Parathyroid adenoma (tissue), 2 donors: ENCODE data around the gene LETM1.

Experiments
- H2AFZ ChIP-seq: fragments of 300-600 bp; sonication (generic); one replicate; pipeline ENCODE4 v1.7.0; 2017; ENCODE audit warnings: antibody characterized with exemption, mild to moderate bottlenecking
- H3K27ac ChIP-seq: fragments of 300-600 bp; sonication (generic); one replicate; pipeline ENCODE4 v1.7.0; 2017
- H3K27me3 ChIP-seq: fragments of 300-600 bp; sonication (generic); one replicate; pipeline ENCODE4 v1.7.0; 2017; ENCODE audit warnings: low read length; ENCODE audit not compliant: control insufficient read depth, insufficient read depth
- H3K36me3 ChIP-seq: fragments of 300-600 bp; sonication (generic); one replicate; pipeline ENCODE4 v1.7.0; 2017; ENCODE audit warnings: low read length; ENCODE audit not compliant: control insufficient read depth, insufficient read depth
- H3K4me1 ChIP-seq: fragments of 300-600 bp; sonication (generic); one replicate; pipeline ENCODE4 v1.7.0; 2017; ENCODE audit warnings: control low read depth
- H3K4me2 ChIP-seq: fragments of 300-600 bp; sonication (generic); one replicate; pipeline ENCODE4 v1.7.0; 2017; ENCODE audit warnings: low read length
- H3K4me3 ChIP-seq: fragments of 300-600 bp; sonication (generic); one replicate; pipeline ENCODE4 v1.7.0; 2017; ENCODE audit warnings: low read depth, low read length
- H3K79me2 ChIP-seq: fragments of 300-600 bp; sonication (generic); one replicate; pipeline ENCODE4 v1.7.0; 2017; ENCODE audit warnings: control low read depth
- H3K9ac ChIP-seq: fragments of 300-600 bp; sonication (generic); one replicate; pipeline ENCODE4 v1.7.0; 2017; ENCODE audit warnings: mild to moderate bottlenecking
- H3K9me3 ChIP-seq: fragments of 300-600 bp; sonication (generic); one replicate; pipeline ENCODE4 v1.7.0; 2017; ENCODE audit warnings: low read length; ENCODE audit not compliant: control insufficient read depth
- CTCF ChIP-seq: fragments of 300-600 bp; sonication (generic); IDR thresholded peaks from one replicate; pipeline ENCODE4 v1.7.0; 2017; ENCODE audit warnings: antibody characterized with exemption, mild to moderate bottlenecking
- donor health status: primary hyperparathyroidism.

LETM1 gene

GRCh38 chr4:1896658-1896991 is 40.7 kb upstream of the LETM1 start:
- H3K4me3 ChIP-seq = no peak overlapping the region
- H2AFZ ChIP-seq = no peak overlapping the region
- TF ChIP-seq CTCF = no peak
- no peak overlapping the region for H3K4me2 ChIP-seq
- H3K79me2 ChIP-seq = peaks cover 13% of the 10 kb centered on the region
- no peaks in the 10 kb centered on the region for H3K36me3 ChIP-seq
- no peak overlapping the region for H3K9ac ChIP-seq
- no peaks in the 10 kb centered on the region for H3K9me3 ChIP-seq
- H3K27me3 ChIP-seq = no peaks in the 10 kb centered on the region
- H3K27ac ChIP-seq = no peak overlapping the region
- H3K4me1 ChIP-seq = no peaks in the 10 kb centered on the region

- Histone ChIP-seq H3K36me3 (no peaks in the 10 kb centered on the region), H3K9me3 (no peaks in the 10 kb centered on the region), H3K9ac (no peak overlapping the region), H3K27ac (no peak overlapping the region), H2AFZ (no peak overlapping the region), H3K79me2 (peaks cover 10% of the 10 kb centered on the region), H3K4me3 (no peak overlapping the region), H3K4me2 (no peak overlapping the region), H3K27me3 (no peaks in the 10 kb centered on the region), H3K4me1 (no peaks in the 10 kb centered on the region)
- TF ChIP-seq CTCF = no peak
Observed at GRCh38 chr4:1895971-1896657, 40.2 kb upstream of the LETM1 start.

- H3K4me1 ChIP-seq = no peaks in the 10 kb centered on the region
- H3K36me3 ChIP-seq = no peaks in the 10 kb centered on the region
- H3K9me3 ChIP-seq = no peaks in the 10 kb centered on the region
- H3K27me3 ChIP-seq = no peaks in the 10 kb centered on the region
- peaks cover 11% of the 10 kb centered on the region for H3K79me2 ChIP-seq
- no peak for TF ChIP-seq CTCF
- H3K9ac ChIP-seq = no peak overlapping the region
- H3K27ac ChIP-seq = no peak overlapping the region
- no peak overlapping the region for H2AFZ ChIP-seq
- no peak overlapping the region for H3K4me3 ChIP-seq
- no peak overlapping the region for H3K4me2 ChIP-seq
Observed at GRCh38 chr4:1890979-1891570, 35.1 kb upstream of the LETM1 start.

GRCh38 chr4:1887052-1887451 is 31.1 kb upstream of the LETM1 start:
- Histone ChIP-seq H3K79me2 (peaks cover 25% of the 10 kb centered on the region), H3K27me3 (no peaks in the 10 kb centered on the region), H3K4me2 (no peak overlapping the region), H3K36me3 (no peaks in the 10 kb centered on the region), H3K27ac (no peak overlapping the region), H2AFZ (no peak overlapping the region), H3K4me1 (no peaks in the 10 kb centered on the region), H3K9ac (no peak overlapping the region), H3K9me3 (no peaks in the 10 kb centered on the region), H3K4me3 (no peak overlapping the region)
- TF ChIP-seq CTCF = no peak

GRCh38 chr4:1885414-1885813 is 29.5 kb upstream of the LETM1 start:
- Histone ChIP-seq H3K9ac (no peak overlapping the region), H3K27ac (no peak overlapping the region)
- no peak for TF ChIP-seq CTCF

More at GRCh38 chr4:1885414-1885813, 29.5 kb upstream of the LETM1 start:
- Histone ChIP-seq H3K4me3 (no peak overlapping the region), H2AFZ (no peak overlapping the region), H3K36me3 (no peaks in the 10 kb centered on the region), H3K79me2 (peaks cover 33% of the 10 kb centered on the region), H3K9me3 (no peaks in the 10 kb centered on the region), H3K4me1 (no peaks in the 10 kb centered on the region), H3K27me3 (no peaks in the 10 kb centered on the region), H3K4me2 (no peak overlapping the region)
